Glomerular endothelial cell (primary cell): ENCODE results near the gene MGAT5B. TPM values are rescaled to one million over a fixed set of nuclear protein-coding genes. Genes with fewer than 3 reads are reported as not detected.

Experiments used
- DNase-seq: peaks from one replicate; pipeline ENCODE4 v3.0.0-alpha.2; 2011; ENCODE audit warnings: low read depth, low spot score; ENCODE audit errors: extremely low read depth
- total RNA-seq: library from RNA; depleted of rRNA; stranded (reverse); fragments of >200 nt; gene quantifications from 2 replicates; pipeline ENCODE4 v1.2.3, GENCODE V29; 2015

The MGAT5B gene
- total RNA-seq, 1 donor from 2014 or later = 10.0 TPM

- no peak for DNase-seq
Measured at GRCh38 chr17:76877437-76877836, 9.2 kb downstream of the MGAT5B start.

DNA sequence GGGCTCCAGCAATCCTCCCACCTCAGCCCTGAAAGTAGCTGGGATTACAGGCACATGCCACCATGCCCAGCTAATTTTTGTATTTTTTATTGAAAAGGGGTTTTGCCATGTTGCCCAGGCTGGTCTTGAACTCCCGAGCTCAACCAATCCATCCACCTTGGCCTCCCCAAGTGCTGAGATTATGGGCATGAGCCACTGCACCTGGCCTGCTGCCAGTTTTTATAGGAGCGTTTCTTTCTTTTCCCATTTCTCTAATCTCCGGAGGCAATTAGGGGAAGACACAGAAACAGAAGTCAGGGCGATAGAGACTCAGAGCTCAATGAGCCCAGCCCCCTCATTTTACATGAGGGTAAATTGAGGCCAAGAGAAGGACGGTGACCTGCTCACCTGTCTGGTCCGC is 10.4 kb downstream of the MGAT5B start:
- DNase-seq = no peak

DNA sequence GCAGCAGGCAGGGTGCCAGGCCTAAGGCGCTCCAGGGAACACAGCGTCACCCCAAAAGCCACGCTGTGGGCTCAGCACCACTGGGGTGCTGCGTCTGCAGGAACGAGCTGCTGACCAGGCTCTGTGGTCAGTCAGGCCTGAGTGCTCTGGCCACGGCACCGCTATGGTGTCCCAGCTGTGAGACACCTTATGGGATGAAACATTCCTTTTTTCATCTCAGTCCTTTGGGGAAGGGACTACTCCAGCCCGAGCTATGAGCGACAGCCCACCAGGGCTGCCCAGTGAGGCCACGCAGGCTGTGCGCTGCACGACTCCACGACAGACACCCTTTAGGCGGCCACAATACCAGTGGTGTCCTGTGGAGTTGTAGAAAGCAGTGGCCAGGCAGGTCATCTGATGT is 11.1 kb downstream of the MGAT5B start:
- DNase-seq = no peak

- no peak for DNase-seq
Measured at GRCh38 chr17:76879691-76880090, 11.5 kb downstream of the MGAT5B start.

GRCh38 chr17:76880268-76880667 is 12.1 kb downstream of the MGAT5B start:
- DNase-seq = no peak

DNA sequence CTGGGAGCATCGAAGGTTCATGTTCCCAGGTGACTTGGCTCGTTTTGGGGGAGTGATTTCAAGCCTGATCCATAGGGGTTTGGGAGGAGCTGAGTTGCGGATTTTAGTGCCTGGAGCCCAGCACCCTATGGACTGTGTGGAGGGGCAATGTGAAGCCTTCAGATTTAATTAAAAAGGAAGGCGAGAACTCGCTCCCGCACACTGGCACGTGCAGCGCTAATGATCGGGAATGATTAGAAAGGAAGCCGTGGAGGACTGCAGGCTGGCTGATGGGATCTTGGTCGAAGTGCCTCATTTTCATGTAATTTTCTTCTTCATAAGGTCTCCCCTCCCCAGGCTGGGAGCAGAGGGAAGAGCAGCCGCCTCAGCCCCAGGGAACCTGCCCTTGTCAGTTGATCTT is 12.8 kb downstream of the MGAT5B start:
- DNase-seq = no peak

DNA sequence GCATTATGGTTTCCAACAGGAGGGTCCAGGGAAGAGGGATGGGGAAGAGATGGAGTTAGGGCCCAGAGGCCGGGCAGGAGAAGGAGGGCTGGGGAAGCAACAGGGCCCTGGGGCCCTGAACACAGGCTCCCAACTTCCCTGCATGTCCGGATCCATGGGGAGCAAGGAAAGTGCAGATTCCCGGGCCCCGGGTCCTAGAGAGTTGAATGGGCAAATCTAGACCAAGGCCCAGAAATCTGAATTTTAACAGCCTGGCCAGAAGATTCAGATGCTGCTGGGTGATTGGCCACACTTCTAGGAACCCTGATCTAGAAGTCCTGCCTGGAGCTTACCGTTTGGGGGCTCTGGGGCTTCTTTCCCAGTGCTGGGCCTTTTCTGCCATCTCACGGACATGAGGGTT is 13.2 kb downstream of the MGAT5B start:
- DNase-seq = no peak

- DNase-seq = no peak
Measured at GRCh38 chr17:76881966-76882365, 13.8 kb downstream of the MGAT5B start.

GRCh38 chr17:76883744-76884525 is 15.7 kb downstream of the MGAT5B start:
- no peak for DNase-seq

DNA sequence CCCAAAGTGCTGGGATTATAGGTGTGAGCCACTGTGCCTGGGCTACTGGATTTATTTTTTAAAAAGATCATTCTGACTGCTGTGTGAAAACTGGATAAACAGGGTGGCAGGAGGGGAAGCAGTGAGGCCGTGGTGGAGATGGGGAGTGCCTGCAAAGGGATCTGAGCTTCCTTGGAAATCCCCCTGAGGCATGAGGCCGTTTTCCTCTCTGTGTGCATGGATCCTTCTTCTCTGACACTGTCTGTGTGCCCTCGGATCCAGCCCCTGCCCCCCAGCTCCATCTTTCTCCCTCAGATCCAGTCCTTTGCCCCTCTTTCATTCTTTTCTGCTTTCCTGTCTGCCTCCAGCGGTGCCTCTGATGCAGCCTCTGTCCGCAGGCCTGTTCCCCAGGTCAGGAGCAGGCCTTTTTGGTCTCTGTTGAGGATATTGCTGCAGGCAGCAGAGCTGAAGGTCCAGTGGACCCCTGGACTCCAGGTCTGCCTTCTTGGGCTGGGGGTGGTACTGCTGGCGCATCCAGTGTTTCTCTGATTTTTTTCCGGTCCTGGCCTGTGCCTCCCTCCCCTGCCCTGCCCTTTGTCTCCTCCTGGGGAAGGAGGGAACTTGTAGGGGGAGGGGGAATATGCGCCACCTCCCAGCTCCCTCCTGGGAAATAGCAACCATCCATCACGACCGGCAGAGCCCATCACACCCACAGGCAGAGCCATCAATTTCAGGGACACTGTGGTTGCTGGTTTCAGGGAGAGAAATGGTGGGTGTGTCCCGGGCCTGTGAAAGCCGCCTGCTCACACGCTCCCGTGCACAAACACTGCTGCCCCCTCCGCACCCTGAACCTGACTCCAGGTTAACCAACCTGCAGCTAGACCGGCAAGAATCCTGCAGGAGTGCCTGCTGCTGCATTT is 17.0 kb downstream of the MGAT5B start:
- no peak for DNase-seq

GRCh38 chr17:76885894-76886290 is 17.7 kb downstream of the MGAT5B start:
- DNase-seq = no peak

- no peak for DNase-seq
Measured at GRCh38 chr17:76886395-76886794, 18.2 kb downstream of the MGAT5B start.

GRCh38 chr17:76887802-76888201 is 19.6 kb downstream of the MGAT5B start:
- no peak for DNase-seq

- DNase-seq = no peak
Measured at GRCh38 chr17:76888661-76889060, 20.5 kb downstream of the MGAT5B start.

DNA sequence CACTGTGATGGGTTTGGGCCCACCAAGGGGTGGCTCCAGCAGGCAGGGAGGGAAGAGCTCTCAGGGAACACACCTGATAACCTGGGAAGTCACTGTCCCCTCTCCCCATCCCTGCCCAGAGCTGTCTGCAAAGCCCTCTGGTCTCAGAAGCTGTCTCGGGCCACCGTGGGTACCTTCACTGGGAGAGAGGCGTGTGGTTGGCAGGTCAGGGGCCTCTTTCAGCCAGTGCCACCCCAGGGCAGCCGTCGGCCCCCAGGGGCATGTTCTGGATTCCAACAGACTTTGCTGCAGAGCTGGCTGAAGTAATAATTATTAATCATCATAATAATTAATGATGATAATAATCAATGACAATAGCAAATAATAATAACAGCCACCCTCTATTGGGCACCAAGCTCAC is 21.1 kb downstream of the MGAT5B start:
- DNase-seq = no peak

DNA sequence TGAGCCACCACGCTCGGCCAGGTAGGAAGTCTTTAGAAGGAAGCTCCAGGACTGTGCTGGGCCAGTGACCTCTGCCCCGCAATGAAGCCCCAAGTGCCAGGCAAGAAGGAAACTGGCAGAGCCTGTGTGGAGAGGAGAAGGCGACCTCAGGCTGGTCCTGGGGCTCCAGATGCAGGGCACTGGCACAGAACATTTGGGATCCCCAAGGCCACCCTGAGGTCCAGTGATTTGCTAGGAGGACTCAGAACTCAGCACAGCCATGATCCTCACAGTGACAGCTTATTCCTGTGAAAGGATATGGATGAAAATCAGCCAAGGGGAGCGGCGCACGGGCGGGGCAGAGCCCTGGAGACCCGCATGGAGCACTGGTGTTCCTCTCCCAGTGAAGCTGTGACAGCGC is 24.1 kb downstream of the MGAT5B start:
- no peak for DNase-seq

DNA sequence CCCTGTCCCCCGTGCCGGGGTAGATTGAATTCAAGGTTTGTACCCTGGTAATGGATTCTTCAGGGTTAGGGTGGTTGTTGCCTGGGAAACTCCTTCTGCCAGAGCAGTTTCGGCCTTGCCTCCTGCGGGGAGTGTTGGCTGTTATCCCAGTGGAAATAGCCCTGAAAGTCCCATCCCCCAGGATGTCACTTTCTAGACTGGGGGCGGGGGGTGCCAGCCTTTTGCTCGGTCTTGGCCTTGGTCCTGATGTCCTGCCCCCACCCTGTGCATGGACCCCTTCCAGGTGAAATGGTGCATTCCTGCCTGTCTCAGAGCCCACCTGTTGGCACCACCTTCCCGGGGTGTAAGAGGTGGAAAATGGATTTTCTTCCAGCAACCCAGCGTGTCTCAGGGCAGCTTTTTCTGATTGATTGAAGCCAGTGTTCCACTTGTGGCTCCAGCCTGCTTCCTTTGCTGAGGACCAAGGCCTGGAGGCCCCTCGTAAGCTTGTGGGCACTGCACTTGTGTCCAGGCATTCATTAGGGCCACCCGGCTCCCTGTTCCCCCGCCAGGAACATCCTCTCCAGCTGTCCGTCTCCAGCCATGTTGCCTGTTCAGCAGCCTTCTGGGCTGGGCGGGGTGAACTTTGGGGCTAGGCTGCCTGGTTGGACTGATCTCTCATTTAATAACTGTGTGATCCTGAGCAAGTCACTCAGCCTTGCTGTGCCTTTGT is 25.6 kb downstream of the MGAT5B start:
- DNase-seq = no peak

DNA sequence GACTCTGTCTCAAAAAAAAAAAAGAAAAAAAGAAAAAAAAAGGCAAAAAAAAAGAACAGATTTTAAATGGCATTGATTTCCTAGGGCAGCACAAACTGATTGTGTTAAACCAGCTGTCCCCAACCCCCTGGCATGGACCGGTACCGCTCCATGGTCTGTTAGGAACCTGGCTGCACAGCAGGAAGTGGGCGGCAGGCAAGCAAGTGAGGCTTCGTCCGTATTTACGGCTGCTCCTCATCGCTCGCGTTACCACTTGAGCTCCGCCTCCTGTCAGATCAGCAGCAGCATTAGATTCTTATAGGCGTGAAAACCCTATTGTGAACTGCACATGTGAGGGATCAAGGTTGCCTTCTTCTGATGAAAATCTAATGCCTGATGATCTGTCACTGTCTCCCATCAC is 26.6 kb downstream of the MGAT5B start:
- no peak for DNase-seq

- DNase-seq = no peak
Measured at GRCh38 chr17:76897023-76897422, 28.8 kb downstream of the MGAT5B start.

- DNase-seq = no peak
Measured at GRCh38 chr17:76899414-76899813, 31.2 kb downstream of the MGAT5B start.

- no peak for DNase-seq
Measured at GRCh38 chr17:76900723-76901122, 32.5 kb downstream of the MGAT5B start.
